Activated T-cell treated with anti-CD3 and anti-CD28 coated beads, Interleukin-2, amount 50 U/mL, for 4 hours (primary cell): ENCODE measurements around the gene CRISPLD2. TPM values are rescaled to one million over a fixed set of nuclear protein-coding genes. Genes with fewer than 3 reads are reported as not detected.

Experiments
- ATAC-seq, 2 donors: fragments of 200-7000 bp; cut with Tn5 transposase; one replicate each; pipeline ENCODE4 v1.10.0; 2021
- DNase-seq: peaks from one replicate; pipeline ENCODE4 v3.0.0-alpha.2; 2020
- H3K27me3 Mint-ChIP-seq: one replicate; pipeline ENCODE4 v1.8.0; 2021; ENCODE audit warnings: low read depth, mixed read lengths
- H3K36me3 Mint-ChIP-seq: one replicate; pipeline ENCODE4 v1.8.0; 2022; ENCODE audit warnings: mixed read lengths; ENCODE audit not compliant: insufficient read depth
- H3K4me1 Mint-ChIP-seq: one replicate; pipeline ENCODE4 v1.8.0; 2021; ENCODE audit warnings: low read depth, mixed read lengths
- H3K4me3 Mint-ChIP-seq: one replicate; pipeline ENCODE4 v1.8.0; 2021; ENCODE audit warnings: mild to moderate bottlenecking, moderate library complexity, mixed read lengths
- H3K9me3 Mint-ChIP-seq: one replicate; pipeline ENCODE4 v1.8.0; 2021; ENCODE audit warnings: mixed read lengths
- total RNA-seq, 3 donors: library from RNA; stranded (reverse); gene quantifications; one replicate each; pipeline ENCODE4 v1.2.1, GENCODE V29; 2021

The CRISPLD2 gene
- total RNA-seq = under 1 TPM; 0.11 to 0.57 (median 0.46) TPM

- ATAC-seq (peak; percentile 100), DNase-seq (peak; percentile 83)
- Mint-ChIP-seq H3K27me3 (peaks cover 17% of the 10 kb centered on the region), H3K4me3 (peak within 1 kb of the TSS; percentile 74), H3K4me1 (peaks cover 13% of the 10 kb centered on the region), H3K9me3 (no peaks in the 10 kb centered on the region), H3K36me3 (no peaks in the 10 kb centered on the region)
Observed at GRCh38 chr16:84819644-84820304, at the start of gene CRISPLD2. CRISPLD2 (plus strand) TSS chr16:84819985; CDS start chr16:84838496, 18,511 bp downstream.

- no peaks in the 10 kb centered on the region for H3K27me3 Mint-ChIP-seq
- peaks cover 14% of the 10 kb centered on the region for H3K4me1 Mint-ChIP-seq
- H3K36me3 Mint-ChIP-seq = peaks cover 45% of the 10 kb centered on the region
- ATAC-seq (no peak), DNase-seq (no peak)
- no peak overlapping the region for H3K4me3 Mint-ChIP-seq
- no peaks in the 10 kb centered on the region for H3K9me3 Mint-ChIP-seq
Observed at GRCh38 chr16:84773312-84773711, 46.5 kb upstream of the CRISPLD2 start.

GRCh38 chr16:84774810-84775209 is 45.0 kb upstream of the CRISPLD2 start:
- ATAC-seq (no peak), DNase-seq (no peak)
- Mint-ChIP-seq H3K4me1 (no peaks in the 10 kb centered on the region), H3K27me3 (no peaks in the 10 kb centered on the region), H3K36me3 (peaks cover 48% of the 10 kb centered on the region), H3K9me3 (no peaks in the 10 kb centered on the region), H3K4me3 (no peak overlapping the region)

- Mint-ChIP-seq H3K9me3 (no peaks in the 10 kb centered on the region), H3K36me3 (peaks cover 53% of the 10 kb centered on the region), H3K4me3 (no peak overlapping the region), H3K4me1 (no peaks in the 10 kb centered on the region), H3K27me3 (no peaks in the 10 kb centered on the region)
- no peak for ATAC-seq
- DNase-seq = no peak
Observed at GRCh38 chr16:84775262-84775810, 44.4 kb upstream of the CRISPLD2 start.

GRCh38 chr16:84777435-84777834 is 42.4 kb upstream of the CRISPLD2 start:
- no peaks in the 10 kb centered on the region for H3K27me3 Mint-ChIP-seq
- no peaks in the 10 kb centered on the region for H3K9me3 Mint-ChIP-seq
- H3K4me3 Mint-ChIP-seq = no peak overlapping the region
- H3K36me3 Mint-ChIP-seq = peaks cover 56% of the 10 kb centered on the region
- ATAC-seq (no peak), DNase-seq (no peak)
- no peaks in the 10 kb centered on the region for H3K4me1 Mint-ChIP-seq

- Mint-ChIP-seq H3K36me3 (peaks cover 48% of the 10 kb centered on the region), H3K4me1 (no peaks in the 10 kb centered on the region), H3K9me3 (no peaks in the 10 kb centered on the region), H3K27me3 (no peaks in the 10 kb centered on the region), H3K4me3 (no peak overlapping the region)
- no peak for DNase-seq
- ATAC-seq = no peak
Observed at GRCh38 chr16:84778720-84779119, 41.1 kb upstream of the CRISPLD2 start.

GRCh38 chr16:84780063-84780462 is 39.7 kb upstream of the CRISPLD2 start:
- ATAC-seq (no peak), DNase-seq (no peak)
- no peaks in the 10 kb centered on the region for H3K27me3 Mint-ChIP-seq
- no peaks in the 10 kb centered on the region for H3K9me3 Mint-ChIP-seq
- H3K4me1 Mint-ChIP-seq = no peaks in the 10 kb centered on the region
- H3K4me3 Mint-ChIP-seq = no peak overlapping the region
- peaks cover 42% of the 10 kb centered on the region for H3K36me3 Mint-ChIP-seq

GRCh38 chr16:84780544-84781376 is 39.0 kb upstream of the CRISPLD2 start:
- Mint-ChIP-seq H3K36me3 (peaks cover 38% of the 10 kb centered on the region), H3K4me3 (no peak overlapping the region), H3K27me3 (no peaks in the 10 kb centered on the region), H3K9me3 (no peaks in the 10 kb centered on the region), H3K4me1 (no peaks in the 10 kb centered on the region)
- no peak for DNase-seq
- no peak for ATAC-seq

- Mint-ChIP-seq H3K9me3 (no peaks in the 10 kb centered on the region), H3K27me3 (no peaks in the 10 kb centered on the region), H3K36me3 (peaks cover 32% of the 10 kb centered on the region), H3K4me1 (no peaks in the 10 kb centered on the region), H3K4me3 (no peak overlapping the region)
- ATAC-seq (no peak), DNase-seq (no peak)
Observed at GRCh38 chr16:84782846-84783245, 36.9 kb upstream of the CRISPLD2 start.

GRCh38 chr16:84785843-84786581 is 33.8 kb upstream of the CRISPLD2 start:
- Mint-ChIP-seq H3K9me3 (no peaks in the 10 kb centered on the region), H3K27me3 (no peaks in the 10 kb centered on the region), H3K4me3 (no peak overlapping the region), H3K4me1 (no peaks in the 10 kb centered on the region), H3K36me3 (peaks cover 9% of the 10 kb centered on the region)
- DNase-seq = no peak
- no peak for ATAC-seq

GRCh38 chr16:84786605-84787262 is 33.1 kb upstream of the CRISPLD2 start:
- Mint-ChIP-seq H3K9me3 (no peaks in the 10 kb centered on the region), H3K4me1 (no peaks in the 10 kb centered on the region), H3K4me3 (no peak overlapping the region), H3K36me3 (peaks cover 9% of the 10 kb centered on the region), H3K27me3 (no peaks in the 10 kb centered on the region)
- DNase-seq (no peak), ATAC-seq (no peak)

GRCh38 chr16:84787263-84787622 is 32.5 kb upstream of the CRISPLD2 start:
- H3K36me3 Mint-ChIP-seq = peaks cover 6% of the 10 kb centered on the region

GRCh38 chr16:84788920-84789391 is 30.8 kb upstream of the CRISPLD2 start:
- Mint-ChIP-seq H3K4me3 (no peak overlapping the region), H3K27me3 (no peaks in the 10 kb centered on the region), H3K9me3 (no peaks in the 10 kb centered on the region), H3K36me3 (peaks cover 6% of the 10 kb centered on the region), H3K4me1 (no peaks in the 10 kb centered on the region)
- ATAC-seq (no peak), DNase-seq (no peak)

More at GRCh38 chr16:84787263-84787622, 32.5 kb upstream of the CRISPLD2 start:
- Mint-ChIP-seq H3K4me1 (no peaks in the 10 kb centered on the region), H3K27me3 (no peaks in the 10 kb centered on the region), H3K9me3 (no peaks in the 10 kb centered on the region), H3K4me3 (no peak overlapping the region)
- no peak for DNase-seq
- no peak for ATAC-seq

- H3K4me1 Mint-ChIP-seq = no peaks in the 10 kb centered on the region
- no peaks in the 10 kb centered on the region for H3K9me3 Mint-ChIP-seq
- DNase-seq (no peak), ATAC-seq (no peak)
- peaks cover 6% of the 10 kb centered on the region for H3K36me3 Mint-ChIP-seq
- no peaks in the 10 kb centered on the region for H3K27me3 Mint-ChIP-seq
- no peak overlapping the region for H3K4me3 Mint-ChIP-seq
Observed at GRCh38 chr16:84789431-84789830, 30.4 kb upstream of the CRISPLD2 start.
